HG02623 (cell line): ENCODE results near the gene NDC1.
A peak's percentile ranks its signal among the peaks of the same experiment; 100 is the strongest.
"Not testable (repeated sequence)": the region's sequence is repeated elsewhere in the genome, so short reads cannot be mapped to it uniquely, and the experiment has no call there.

Source experiments
- ATAC-seq: cut with Tn5 transposase; IDR thresholded peaks from one replicate; pipeline ENCODE4 v1.9.1; 2021; ENCODE audit warnings: moderate library complexity; ENCODE audit not compliant: unreplicated experiment

NDC1 gene

DNA sequence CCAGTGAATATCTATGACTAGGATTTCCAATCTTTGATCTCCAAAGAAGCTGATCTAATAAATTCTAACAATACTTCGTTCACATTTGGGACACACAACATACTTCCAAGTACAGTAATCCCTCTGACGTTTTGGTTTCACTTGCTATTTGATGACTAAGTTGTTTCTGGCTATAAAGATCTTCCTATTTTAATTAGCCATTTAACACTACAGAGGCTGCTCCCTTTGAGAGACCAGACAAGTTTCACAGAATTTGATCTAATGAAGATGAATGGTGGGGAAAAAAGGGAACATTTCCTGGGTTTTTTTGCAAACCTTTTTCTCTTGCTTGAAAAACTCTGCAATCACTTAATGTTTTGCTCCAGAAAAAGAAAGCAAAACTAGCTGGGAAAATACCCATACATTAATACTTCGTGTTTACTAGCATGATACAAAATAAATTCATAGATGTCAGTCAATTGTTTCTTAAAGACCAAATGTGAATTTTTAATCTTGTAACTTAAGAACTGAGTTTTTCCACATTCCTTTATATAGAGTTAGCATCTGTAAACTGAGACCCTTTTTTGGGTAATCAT lies 71.2 kb downstream of the NDC1 start:
- ATAC-seq = no peak

DNA sequence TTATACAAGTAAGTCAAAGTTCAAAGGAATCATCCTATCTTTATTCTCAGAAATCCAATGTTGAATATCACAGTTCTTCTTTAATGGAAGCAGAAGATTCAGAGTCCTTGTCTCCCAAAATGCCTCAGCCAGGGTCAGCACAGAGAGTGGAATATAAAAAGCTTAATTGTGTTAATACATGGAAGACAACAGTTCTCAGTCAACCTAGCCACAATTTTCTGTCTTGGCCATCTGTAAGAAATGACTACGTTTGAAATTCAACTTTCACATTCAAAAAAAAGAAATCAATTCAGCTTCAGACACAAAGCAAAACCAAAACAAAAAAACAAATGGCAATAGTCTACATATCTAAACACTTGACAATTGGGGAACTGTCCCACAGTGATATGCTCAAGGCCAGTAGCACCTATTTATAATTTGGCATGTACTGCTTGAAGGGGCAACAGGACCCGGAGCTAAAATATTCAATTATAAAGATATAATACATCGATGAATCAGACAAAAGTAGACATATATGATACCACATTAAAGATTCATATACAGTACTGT lies 71.8 kb downstream of the NDC1 start:
- no peak for ATAC-seq

DNA sequence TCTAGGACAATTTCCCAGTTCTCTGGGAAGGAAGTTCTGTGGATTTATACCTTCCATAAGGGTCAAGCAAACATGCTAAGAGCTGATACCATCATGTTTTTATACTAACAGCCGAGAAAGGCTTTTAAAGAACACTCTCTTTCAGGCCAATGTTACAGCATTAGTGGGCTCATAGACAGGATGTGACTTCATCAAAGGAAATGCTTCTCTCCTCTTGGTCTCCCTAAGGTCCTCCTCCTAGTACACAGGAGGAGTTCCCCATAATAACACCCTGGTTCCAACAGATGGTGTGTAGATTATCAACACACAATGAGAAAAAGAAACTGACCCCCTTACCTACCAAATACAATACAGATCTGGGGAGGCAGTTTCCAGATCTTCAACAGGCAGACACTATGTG lies 72.4 kb downstream of the NDC1 start:
- no peak for ATAC-seq

DNA sequence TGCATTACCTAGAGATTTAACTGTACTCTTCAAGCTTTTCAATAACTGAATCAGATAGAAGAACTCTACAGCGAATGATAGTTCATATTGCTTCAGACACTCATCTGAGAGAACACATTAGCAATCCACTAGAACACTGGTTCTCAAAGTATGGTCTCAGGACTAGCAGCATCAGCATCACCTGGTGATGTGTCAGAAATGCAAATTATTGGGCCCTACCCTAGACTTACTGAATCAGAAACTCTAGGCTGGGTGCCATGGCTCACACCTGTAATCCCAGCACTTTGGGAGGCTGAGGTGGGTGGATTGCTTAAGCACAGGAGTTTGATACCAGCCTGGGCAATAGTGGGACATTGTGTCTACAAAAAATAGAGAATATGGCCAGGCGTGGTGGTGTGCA lies 74.2 kb downstream of the NDC1 start:
- no peak for ATAC-seq

- no peak for ATAC-seq
These were observed 74.6 kb downstream of the NDC1 start for GRCh38 chr1:53763461-53763860.

- ATAC-seq = not testable (repeated sequence)
These were observed 77.6 kb downstream of the NDC1 start for GRCh38 chr1:53760497-53760896.

- no peak for ATAC-seq
These were observed 82.2 kb downstream of the NDC1 start for GRCh38 chr1:53755874-53756273.

DNA sequence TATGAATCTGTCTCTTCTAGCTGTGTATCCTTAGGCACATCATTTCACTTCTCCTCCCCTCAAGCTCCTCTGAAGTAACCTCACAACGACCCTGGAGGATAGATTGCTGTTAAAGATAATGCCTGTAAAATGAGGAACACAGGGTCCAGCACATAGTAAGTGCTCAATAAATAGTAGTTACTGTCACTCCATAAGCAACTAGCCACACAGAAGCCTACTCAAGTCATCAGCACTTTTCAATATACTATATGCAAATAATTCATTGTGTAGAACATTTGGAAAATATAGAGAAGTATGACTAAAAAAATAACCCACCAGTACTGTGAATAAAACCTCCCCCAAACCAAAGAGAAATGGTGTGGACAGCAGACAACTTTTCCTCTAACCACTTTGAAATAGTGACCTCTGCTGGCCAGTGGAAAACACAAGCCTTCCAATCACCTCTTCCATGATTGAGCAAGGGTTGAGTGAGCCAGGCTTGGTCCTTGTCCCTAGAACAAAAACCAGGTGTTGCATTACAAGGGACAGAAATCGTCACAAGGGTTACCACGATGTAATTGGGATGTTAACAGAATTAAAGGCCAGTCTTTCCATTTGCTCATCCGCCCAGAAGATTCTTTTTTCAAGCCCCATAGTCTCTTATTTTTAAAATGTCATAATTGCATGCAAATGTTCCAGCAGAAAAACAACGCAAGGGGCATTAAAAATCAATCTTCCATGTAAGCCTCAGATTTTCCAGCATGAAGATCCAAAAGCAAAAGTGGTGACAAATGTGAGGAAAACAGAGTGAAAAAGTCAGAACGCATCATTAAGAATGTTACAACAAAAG lies 83.4 kb downstream of the NDC1 start:
- ATAC-seq = no peak

DNA sequence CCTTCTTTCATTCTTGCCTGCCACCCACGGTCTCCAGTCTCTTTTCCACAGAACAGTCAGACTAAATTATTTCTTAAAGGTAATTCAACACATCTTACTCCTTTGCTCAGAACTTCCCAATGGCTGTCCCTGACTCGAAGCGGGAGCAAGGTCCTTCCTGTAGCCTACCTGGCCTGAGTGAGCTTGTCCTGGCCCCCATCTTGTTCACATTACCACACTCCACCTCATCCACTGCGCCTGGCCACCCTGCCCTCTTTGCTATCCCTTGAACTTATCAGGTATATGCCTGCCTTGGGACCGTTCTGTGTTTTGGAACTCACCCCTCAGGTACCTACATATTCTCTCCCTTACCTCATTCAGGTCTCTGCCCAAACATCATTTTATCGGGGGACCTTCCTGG lies 85.8 kb downstream of the NDC1 start:
- no peak for ATAC-seq

GRCh38 chr1:53747841-53748240 lies 90.3 kb downstream of the NDC1 start:
- no peak for ATAC-seq

DNA sequence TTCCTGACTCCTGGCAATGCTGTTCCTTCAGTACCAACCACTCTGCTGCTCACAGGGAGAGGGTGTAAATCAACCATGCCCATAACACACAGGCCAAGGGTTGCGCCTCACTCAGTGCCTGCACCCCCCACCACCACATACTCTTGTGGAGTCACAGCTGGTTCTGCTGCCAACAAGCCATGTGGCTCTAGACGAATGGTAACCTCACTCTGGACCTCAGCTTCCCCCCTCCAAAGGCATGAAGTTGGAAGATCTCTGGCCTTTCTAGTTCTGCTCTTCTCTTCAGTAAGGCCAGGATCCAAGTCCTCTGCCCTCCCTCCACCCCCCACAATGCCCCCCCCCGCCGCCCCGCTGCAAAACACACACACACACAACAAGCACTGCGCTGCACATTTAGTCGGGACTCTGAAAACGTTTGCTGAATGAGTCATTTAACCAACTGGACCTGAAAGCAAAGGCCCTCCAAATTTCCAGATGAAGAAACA lies 97.4 kb downstream of the NDC1 start:
- ATAC-seq = no peak

DNA sequence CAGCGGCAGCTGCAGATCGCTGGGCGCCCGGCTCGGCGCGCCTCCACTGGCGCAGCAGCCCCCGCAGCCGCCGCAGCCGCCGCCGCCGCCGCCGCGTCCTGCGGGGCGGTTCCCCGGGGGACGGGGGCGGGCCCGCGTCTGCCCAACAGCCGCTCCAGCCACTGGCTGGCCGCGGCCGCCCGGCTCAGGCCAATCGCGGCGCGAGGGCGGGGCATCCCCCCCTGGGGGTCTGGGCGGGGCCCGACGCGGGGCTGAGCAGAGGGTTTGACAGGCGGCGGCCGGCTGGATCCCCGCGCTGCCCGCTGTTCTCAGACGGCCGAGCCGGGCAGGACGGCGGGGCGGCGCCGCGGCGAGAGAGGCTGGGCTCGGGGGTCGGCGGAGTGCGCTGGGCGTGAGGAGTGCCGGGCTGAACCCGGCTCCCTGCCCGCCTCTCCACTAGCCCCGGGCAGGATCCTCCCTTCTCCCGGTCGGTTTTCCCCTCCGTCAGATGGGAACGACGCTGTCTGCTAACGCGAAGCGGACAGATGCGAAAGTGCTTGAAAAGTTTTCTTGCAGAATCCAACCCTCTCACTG lies 98.9 kb downstream of the NDC1 start, which contains the start of gene GLIS1:
Gene GLIS1, minus strand, starts transcription at position 56 of the 573 bp plus-strand sequence. CDS start 1,100 bp downstream, outside the sequence.
- peak; percentile 95 for ATAC-seq

DNA sequence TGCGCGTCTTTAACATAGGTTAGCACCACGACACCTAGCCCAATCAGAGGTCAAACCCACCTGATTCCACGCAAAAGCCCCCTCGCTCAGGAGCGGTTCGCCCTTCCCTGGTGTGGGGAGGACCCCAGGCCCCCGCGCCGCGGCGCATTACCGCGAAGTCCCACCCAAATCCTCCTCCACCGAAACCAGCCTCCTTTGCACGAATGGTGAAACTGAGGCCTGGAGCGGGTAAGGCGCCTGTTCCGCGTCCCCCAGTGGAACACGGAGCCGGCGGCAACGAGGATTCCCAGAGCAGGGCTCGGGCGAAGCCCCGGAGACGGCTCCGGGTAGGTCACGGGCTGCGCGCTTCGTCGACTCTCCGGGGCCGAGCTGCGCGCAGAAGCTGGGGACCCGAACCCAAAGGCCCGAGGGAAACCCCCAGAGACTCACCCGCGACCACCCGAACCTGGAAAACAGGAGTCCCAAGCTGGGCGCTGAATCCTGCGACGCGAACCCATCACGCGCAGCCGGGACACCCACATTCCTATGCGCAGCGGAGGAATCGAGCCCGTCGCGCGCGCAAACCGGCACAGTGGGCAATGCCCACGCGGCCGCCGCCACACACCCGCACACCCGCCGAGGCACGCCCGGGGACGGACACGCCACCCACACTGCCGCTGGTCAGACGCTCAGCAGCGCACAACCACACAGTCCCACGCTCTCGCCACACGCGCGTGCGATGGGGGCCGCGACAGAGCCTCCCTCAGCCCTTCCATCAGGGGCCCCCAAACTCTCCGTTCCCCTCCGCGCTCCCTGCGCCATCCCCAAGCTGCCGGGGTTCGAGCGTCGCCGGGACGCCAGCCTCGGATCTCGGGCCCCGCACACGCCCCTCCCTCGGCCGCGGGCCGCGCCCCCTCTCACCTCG lies 99.6 kb downstream of the NDC1 start:
- ATAC-seq = no peak

DNA sequence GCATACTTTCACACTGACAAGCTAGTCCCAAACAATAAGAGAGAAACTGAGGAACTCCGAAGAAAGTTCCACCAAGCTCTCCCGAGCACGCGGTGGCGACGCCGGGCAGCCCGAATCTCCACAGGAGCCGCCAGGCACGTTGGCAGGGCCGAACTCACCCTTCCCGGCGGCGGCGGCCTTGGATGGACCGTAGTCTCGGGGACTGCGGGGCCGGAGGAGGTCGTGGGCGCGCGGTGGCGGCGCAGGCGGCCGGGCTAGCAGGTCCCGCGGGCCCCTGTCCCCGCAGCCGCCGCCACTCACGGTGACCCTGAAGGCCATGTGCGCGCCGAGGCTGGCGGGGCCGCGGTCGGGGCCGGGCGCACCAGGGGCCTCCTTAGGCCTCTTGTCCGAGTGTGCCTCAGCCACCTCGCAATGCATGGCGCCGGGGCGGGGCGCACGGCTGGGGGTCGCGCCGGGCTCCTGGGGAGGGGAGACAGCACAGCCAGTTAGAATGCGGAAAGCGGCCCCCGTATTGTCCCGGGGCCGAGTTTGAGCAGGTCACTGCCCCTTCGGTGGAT lies 100.4 kb downstream of the NDC1 start:
- no peak for ATAC-seq

DNA sequence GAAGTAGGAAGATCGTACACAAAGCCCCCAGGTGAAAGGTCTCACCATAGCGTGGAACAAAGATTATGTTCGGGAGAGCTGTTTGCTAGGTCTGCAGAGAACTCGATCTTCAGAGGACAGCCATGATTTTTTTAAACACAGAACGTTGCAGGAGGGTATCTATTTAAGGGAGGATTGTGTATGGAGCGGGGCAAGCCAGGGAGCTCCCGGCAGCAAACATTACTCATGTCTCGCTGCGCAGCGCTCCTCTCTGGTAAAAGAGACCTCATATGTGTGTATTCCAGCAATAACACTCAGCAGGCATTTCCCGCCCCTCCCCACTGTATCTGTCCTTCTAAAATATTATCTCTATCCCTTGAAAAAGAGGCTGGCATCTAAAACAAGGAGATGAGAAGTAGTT lies 101.8 kb downstream of the NDC1 start:
- ATAC-seq = no peak

GRCh38 chr1:53735681-53736080 lies 102.4 kb downstream of the NDC1 start:
- ATAC-seq = no peak

- no peak for ATAC-seq
These were observed 102.8 kb downstream of the NDC1 start for GRCh38 chr1:53735261-53735660.

DNA sequence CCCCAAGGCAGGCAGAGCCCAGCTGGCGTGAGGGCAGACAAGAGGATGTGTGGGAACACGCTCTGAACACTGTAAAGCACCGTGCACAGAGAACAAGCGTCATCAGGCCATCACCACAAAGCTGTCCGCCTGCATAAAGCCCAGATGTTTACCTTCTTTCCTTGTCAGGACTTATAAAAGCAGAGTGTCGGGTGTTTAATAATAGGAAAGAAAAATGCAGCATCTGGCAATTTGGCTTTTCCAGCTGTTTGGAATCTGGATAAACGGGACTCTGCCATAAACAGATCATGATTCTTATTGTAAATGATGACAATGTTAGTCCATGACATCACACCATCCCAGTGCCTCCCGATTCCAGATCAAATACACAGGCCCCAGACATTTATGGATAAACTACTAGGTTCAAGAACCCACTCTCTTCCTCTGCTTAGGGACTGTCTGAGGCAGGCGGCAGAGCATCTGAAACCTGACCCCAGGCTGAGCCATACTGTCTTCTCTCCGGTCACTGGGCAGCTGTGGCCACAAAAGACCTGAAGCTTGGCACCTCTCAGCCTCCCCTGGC lies 103.4 kb downstream of the NDC1 start:
- ATAC-seq = no peak

DNA sequence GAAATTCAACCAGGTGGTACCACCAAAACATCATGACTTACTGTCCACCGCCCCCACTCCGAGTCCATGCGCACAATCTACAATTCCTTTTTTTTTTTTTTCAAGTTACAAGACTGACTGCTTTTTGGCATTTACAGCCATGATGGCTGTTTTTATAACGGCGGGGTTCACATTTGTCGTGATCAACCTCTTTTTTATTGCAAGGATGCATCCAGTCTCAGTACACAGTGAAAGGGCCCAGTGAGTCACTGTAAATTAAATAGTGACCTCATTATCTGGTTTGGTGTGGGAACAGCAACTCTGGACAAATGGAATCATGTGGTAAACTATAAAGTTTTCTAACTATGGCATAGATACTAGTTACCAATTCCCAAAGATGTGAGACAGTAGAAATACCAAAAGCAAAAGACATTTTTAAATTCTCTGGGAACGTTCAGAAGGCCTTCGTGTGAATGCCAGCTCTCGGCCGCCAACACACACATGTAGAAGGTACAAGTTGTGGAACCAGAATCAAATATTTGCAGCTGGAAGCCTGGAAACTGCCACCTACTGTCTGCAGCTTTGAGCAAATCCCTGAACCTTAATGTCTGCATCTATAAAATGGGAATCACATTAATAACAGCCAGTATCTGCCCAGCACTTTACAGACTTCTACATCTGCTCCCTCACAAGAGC lies 104.0 kb downstream of the NDC1 start:
- no peak for ATAC-seq
